HT-29 (cell line): ENCODE measurements around the gene SENP1. TPM values are rescaled to one million over a fixed set of nuclear protein-coding genes. Genes with fewer than 3 reads are reported as not detected.

Source experiments
- DNase-seq: peaks from one replicate; pipeline ENCODE4 v3.0.0-alpha.2; 2015; ENCODE audit warnings: low spot score
- total RNA-seq: library from RNA; depleted of rRNA; stranded (reverse); fragments of >200 nt; shearing (Covaris generic); gene quantifications from 2 replicates; pipeline ENCODE4 v1.2.3, GENCODE V29; 2014

SENP1 gene
- total RNA-seq, 1 experiment from 2014 or later, result 10.6 TPM

DNA sequence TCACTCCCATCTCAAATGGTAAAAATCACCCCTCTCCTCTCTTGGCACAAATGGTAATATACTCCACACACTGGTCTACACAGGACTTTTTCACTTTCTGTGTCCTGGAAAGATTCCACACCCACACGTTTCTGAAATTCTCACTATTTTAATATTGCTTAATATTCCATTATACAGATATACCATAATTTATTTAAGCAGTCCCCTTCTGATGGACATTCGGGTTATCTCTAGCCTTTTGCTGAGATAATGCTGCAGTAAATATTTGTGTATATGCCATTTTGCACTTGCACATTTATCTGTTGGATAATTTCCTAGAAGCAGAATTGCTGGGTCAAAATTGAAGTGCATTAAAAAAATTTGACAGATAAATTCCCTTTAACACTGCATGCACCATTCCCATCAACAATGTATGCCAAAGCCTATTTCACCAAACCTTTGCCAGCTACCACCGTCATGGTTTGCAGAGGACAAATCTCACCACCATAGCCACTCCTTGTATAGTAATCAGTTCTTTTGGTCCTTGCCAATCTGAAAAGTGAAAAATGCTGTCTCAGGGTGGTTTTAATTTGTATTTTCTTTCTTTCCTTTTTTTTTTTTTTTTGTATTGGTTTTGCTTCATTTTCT is 86.1 kb downstream of the SENP1 start:
- DNase-seq, result no peak

DNA sequence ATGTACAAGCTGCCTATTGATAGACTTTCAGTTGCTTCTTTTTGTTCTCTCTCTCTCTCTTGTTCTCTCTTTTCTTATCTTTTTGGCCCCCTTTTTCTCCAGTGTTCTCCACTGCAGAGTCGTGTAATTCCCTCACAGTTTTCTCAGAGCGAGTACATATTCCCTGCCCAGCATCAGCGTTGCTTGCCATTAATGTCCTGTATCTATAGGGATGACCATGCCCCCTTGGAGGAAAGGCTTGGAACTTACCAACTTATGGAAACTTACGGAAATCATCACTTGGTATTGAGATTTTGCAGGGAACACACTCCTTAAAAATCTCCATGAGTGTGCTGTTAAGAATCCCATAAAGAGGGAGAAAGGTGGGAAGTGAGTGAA is 87.3 kb downstream of the SENP1 start:
- DNase-seq, result no peak

DNA sequence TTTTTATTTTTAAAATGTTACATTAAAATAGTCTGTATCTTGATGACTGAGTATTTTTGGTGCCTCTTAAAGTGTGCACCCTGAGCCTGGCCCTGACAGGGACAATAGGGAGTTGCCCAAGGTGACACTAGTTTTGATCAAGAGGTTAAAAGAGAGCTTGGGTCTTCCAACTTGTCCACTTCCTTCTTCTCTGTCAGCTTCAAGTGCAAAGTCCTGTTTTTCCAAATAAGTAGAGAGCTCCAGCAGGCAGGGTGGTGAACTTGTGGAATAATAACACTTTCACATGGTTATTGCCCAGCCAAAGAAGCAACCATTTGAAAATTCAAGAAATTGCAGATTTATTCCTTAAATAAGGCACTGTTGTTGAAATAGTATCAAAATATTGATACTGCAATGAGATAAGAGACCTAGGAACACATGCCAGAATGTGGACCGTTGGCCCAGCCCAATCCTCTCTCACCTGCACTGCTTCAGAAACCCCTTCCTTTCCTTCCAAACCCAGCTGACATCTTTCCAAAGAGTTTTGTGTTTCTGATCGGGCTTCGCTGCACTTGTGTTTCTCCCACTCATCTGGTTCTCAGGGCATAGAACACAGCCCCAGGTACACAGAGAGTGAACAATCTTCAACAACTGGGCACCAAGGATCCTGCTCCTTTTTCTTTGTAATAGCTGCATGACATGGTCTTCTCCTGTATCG is 87.8 kb downstream of the SENP1 start:
- no peak for DNase-seq

DNA sequence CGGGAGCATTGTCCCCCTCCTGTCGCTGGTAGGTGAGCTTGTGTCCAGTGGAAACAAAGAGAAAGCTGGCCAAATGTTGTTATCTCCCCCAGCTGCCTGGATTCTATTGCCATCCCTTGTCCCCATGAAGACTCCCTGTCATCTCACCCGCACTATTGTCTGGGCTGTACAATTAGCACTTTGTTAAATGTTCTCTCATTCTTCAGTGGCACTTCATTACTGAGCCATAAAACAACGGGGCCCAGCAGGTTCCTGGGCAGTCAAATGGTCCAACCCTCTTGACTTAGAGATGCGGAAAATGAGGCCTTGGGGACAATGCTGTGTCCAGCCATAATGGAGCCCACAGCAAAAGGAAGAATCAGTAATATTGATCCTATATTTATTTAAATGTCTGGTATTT is 88.4 kb downstream of the SENP1 start:
- DNase-seq, result no peak

DNA sequence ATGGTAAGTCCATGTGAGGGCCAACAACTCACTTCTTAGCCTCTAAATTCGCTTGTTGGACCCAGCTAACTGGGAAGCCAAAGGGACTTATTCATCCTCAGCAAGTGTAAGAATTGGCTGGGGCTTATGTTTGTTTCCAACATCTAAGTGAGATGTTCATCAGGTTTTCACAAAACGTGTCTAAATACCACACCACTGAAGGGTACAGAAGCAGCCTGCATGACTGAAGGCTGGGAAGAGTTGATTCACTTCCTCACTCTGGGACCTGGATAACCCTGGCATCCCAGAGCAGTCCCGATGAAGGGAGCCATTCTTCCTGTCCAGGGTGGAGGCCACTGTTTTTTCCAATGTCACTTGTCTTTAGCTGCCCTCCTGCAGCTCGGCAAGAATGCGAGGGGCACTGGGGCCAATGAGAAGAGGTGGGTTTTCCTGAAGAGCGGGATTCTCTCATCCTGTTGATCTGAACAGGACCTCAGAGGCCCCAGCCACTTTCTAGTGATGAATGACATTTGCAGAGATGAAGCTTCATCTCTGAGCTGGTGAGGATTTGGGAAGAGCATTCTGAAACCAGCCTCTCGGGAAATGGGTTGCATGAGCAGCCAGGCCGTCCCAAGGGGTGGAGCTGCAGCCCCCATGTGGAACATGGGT is 89.4 kb downstream of the SENP1 start:
- no peak for DNase-seq

DNA sequence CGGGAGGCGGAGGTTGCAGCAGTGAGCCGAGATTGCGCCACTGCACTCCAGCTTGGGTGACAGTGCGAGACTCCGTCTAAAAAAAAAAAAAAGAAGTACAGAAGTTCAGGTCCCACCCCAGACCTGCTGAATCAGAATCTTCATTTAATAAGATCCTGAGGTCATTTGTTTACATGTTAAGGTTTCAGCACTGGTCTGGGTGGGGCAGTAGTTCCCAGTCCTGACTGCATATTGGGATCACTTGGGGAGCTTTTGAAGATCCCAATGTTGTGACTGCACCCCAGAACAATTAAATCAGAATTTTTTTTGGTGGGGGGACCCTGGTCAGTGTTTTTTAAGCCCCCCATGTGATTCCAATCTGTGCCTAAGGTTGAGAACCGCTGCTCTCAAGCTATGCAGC is 89.9 kb downstream of the SENP1 start:
- DNase-seq, result no peak

DNA sequence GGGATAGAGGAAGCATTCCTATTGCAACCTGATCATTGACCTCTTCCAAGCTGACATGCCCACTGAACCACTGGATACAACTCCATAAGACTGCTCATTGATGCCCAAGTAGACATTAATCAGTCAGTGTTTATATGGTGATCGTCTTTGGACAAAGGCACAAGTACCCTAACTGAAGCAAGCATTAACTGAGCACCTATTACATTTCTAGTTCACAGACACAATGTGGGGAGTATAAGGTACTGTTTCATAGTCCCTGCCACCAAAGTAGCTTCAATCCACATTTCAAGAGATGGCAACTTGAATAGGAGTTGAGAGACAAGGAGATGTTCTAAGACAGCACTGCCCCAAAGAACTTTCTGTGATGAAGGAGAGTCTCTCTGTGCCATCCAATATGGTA is 90.8 kb downstream of the SENP1 start:
- no peak for DNase-seq

DNA sequence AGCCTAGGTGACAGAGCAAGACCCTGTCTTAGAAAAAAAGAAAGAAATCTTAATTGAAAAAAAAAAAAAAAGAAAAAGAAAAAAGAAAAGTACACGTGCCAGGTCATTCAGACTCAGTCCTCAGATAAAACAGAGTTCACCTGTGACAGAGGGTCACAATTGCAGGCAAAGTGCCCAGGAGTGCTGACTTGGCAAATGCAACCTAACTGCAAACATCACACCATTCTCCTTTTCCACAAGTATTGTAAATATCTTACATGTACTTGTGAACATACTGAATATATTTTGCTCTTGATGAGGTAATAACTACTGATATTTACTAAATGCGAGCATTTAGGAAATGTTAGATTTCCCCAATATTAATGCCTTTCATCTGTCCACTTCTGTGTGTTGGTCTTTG is 92.6 kb downstream of the SENP1 start:
- no peak for DNase-seq

DNA sequence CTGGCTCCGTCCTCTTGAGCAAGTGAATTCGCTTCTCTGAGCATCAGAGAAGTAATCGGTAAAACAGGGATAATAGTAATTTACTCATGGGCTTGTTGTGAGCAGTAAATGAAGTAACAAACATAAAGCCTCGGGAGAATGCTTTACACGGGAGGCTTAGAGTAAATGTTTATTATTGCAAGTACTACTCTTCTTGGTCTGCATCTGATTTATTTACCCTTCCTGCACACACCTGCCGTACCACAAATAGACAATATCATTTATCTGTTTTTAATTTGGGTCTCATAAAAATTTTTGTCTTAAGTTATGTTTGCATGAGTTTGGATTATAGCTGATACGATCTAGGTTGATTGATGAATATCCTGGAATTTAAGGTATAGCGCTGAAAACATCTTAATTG is 93.8 kb downstream of the SENP1 start:
- DNase-seq, result no peak

DNA sequence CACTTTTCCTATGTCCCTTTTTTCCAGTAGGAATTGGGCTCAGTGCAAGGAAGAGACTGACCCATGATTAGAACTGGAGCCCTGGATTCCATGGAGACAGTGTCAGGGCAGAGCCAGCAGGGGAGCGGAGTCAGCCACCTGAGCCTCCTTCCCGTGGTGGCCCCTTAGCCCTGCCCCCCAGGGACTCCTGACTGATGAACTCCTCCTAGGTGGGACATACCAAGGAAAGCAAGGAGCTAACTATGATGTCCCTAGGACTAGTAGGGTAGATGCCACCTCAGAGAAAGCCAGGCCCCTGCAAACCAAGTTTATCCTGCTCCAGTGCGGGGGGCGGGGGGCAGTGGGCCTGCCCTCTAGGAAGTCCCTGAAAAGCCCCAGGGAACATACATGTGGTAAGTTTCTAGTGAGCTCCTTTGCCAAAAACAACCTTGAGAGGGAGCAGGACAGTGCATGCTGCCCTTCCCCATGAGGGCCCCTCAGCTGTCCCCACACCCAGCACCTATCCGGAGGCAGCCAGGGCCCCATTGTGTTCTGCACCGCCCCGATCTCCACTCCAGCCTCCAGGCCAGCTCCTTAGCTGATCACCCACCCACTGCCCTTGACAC is 95.4 kb downstream of the SENP1 start:
- DNase-seq, result no peak

DNA sequence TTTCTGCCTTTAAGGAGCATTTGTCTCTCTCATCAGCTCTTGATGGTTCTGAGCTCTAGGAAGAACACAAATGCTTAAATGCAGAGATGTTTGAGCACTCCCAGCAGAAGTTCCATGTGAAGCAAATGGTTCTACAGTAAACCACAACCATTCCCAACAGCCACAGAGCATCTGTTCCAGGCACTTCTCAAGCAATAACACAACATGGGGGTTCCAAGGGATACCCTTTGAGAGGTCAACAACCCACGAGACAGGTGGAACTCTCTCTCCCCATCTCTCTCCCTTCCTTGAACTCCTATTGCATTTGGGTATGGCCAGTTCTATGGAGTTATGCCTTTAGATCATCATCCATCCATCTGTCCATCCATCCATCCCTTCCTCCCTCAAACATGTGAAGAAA is 96.4 kb downstream of the SENP1 start:
- DNase-seq, result no peak

DNA sequence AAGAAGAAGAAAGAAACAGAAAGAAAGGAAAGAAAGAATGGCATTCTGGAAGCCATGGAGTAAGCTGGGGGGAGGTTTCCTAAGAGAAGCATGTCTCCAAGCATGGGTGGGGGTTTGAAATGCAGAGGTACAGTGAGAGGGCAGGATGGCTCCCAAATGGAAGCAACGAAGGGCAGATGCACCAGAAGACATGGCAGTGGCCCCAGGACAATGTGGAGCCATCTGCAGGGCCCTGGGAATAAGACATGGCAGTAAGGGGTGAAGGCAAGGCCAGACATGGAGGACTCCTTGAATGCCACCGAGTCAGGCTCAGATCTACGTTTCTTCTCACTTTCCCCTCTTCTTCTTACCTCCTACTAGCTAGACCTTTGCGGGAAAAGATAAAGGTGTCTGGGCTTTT is 96.9 kb downstream of the SENP1 start:
- no peak for DNase-seq

DNA sequence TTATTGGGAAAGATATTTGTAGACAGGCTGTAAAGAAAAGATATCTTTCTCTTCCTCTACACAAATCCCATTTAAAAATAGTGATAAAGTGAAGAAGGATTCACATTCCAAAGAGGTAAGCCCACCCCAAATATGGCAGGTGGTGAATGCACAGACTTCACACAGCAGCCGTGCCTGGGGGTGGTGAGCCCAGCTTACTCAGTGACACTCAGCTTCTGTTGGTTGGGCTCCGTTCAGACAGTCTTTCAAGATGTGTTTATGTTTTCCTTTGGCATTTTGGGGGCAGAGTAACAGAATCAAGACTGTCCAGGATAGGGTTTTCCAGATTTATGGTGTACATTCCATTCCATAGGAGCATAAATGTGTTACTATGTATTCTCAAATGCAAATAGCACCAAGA is 97.5 kb downstream of the SENP1 start:
- DNase-seq, result no peak

DNA sequence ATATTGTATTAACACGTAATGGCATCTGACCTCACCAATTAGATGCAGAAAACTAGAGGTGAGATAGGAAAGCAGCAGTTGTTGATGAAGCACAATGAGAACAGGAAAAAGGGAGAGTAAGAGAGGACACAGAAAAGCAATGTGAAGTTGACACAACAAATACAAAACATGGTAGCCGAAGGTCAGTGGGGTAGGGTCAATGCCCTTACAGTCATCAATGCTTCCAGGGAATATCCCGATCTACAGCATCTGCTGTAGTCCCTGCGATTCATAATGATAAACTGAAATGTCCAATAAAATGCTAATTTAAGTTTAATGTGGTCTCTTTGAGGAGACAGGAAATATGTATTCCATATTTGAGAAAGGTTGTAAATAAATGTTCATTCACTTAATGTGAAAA is 98.7 kb downstream of the SENP1 start:
- no peak for DNase-seq

DNA sequence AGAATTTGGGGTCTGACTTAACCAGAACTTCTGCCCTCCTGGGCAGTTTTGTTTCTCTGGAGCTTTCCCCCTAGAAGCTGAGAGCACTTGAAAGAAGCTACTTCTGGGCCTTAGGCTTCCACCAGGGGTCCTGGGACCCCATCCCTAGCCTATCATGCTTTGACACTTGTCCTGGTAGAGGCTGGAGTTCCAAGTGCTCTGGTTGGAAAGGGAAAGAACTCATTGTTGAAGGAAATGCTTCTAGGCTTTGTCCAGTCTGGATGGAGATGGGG is 100.2 kb downstream of the SENP1 start:
- no peak for DNase-seq

DNA sequence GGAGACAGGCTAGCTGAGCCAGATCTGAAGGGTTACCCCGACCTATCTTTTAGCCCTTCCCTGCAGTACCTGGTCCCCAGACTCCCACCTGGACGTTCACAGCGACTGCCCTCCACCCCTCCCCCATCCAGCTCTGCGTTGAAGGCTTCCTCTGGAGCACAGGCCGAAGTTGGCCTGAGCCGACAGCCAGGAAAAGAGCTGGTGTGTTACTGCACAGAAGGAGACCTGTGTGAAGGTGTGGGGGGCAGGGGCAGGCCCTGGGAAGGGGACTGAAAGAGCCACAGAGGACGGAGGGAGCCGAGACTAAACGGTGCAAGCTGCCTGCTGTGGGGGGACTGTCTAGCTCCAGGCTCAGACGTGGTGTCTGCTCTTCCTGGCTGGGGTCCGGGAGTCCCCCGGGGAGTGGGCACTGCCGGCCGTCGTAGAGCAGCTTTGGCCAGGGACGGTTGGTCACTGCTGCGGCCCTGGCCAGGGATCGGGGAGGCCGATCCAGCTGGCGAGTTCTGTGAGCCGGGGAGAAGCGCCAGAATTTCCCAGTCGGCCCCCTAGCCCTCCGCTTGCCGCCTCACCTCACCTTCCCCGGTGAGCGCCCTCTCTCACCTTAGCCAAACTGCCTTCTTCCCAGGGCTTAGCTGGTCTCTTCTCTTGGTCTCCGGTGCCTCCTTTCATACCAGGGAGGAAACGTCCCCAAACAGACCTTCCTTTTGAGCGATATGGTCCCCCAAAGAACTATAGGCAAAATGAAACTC is 100.7 kb downstream of the SENP1 start:
- no peak for DNase-seq

DNA sequence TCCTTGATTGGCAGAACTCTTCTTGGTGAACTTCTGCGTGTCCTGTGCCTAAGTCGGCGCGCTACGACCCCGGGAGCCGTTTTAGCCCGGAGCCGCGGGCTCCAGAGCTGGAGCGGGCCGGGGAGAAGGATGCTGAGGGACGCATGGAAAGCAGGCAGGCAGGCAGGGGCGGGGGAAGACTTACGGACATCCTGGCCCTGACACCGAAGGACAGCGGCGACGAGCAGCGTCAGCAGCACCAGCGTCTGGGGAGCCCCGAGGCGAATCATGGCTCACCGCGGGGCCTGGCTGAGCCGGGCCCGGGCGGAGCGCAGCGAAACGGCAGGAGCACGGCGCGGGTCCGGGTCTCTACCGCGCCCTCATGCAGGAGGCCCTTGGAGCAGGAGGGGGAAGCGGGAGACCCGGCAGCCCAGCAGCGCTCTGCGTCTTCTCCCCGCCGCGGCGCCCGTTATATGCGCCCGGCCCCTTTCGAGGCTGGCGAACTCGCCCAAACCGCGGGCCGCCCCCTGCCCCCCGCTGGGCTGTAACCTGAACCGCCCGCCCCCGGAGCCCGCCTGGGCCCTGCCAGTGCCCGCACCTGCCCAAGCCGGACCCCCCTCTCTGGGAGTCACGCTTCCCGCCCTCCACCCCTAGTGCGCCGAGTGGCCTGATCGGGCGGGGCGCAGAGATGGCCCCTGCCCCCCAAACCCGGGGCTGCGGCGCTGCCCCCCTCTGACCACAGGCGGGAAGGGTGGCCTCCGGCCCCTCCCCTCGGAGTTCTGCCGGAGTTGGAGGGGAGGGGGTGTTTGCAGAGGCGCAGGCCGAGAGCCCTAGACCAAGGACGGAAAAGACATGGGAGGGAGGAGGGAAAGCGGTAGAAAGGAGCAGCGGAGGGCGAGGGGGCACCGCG is 101.6 kb downstream of the SENP1 start, which contains the start of gene COL2A1:
Gene COL2A1, minus strand, starts transcription at position 424 of the 889 bp plus-strand sequence. Its CDS starts 155 bp downstream, at position 269.
- DNase-seq, result no peak

DNA sequence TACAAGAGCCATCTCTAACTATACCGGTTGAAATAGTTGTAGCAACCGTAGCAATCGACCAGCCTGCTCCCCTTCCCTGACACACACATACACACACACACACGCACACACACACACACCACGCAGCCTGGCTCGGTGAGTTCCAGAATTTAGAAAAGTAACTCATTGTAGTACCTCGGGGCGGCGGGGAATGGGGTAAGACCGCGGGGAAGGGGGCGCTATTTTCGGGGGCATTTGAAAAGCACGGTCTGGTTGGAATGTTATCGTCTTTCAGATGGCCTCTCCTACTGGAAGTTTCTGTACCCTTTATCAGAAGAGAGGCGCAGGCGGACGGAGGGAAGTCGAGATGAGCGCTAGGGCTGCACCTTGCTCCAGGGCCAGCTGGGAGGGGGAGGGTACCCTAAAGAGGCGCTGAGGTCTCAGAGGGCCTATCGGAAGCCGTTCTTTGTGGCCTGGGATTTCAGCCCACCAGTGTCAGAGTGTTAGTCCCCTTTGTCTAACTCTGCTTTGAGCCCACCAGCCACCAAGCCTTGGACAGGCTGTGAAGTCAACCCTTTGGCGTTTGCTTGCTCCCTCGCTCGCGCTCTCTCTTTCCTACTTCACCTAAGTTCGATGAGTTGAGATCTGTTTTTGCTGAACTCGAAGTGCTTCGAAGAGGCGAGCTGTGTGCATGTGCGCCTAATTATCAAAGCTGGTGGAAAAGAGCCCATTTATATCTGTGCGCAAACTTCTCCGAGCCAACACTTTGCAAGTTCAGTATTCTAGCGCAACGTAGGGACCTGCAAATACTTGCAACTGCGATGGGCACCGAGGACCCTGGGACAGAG is 102.4 kb downstream of the SENP1 start:
- no peak for DNase-seq

DNA sequence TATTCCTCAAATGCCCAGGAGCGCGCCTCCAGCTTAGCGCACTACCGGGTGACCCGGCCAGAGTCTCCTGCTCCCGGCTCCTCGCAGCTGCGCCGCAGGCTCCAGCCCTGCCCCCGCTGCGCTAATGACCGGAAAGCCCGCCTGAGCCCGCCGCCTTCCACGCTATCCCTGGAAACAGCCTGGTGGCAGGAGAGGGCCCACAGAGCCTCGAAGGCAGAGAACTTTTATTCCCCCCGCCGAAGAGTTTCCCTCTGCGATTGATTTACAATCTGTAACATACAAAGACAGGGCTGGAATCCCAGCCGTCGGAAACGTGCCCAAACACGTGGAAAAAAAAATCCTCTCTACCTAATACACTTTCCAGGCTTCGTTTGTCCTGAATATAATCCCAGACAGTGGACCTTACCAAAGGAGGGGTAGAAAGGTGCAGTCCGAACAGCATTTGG is 103.1 kb downstream of the SENP1 start:
- DNase-seq, result no peak

DNA sequence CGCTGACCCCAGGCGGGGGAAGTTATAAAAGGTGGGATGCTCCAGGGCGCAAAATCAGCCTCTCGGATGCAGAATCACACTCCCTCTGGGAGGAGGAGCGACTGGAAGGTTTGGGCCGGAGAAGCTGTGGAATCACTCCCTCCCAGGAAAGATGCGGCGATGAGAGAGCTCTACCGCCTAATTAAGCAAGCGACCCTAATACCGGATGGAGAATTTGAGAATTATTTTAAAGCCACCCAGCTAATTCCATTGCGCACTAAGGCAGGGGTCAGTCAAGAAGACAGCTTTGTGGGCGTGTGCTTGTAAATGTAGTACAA is 103.5 kb downstream of the SENP1 start:
- no peak for DNase-seq
